HCT116 (cell line): ENCODE data around the gene ANKRD18A. TPM values are rescaled to one million over a fixed set of nuclear protein-coding genes. Genes with fewer than 3 reads are reported as not detected.
A peak's percentile ranks its signal among the peaks of the same experiment; 100 is the strongest.

Experiments
- ATAC-seq: fragments of 200-7000 bp; cut with Tn5 transposase; 2 replicates; pipeline ENCODE4 v1.9.1; 2020; ENCODE audit warnings: mild to moderate bottlenecking, moderate library complexity
- BruUV-seq: library from RNA; stranded (reverse); fragments of 400-500 nt; replicated peaks from 2 replicates; lab custom pipeline; 2021; lab: Mats Ljungman, UMichigan
- CTCF ChIA-PET: fragments of 300-600 bp; sonication (Branson Sonifier 250); formaldehyde crosslinking; loops from one replicate; lab custom pipeline; 2021; ENCODE audit warnings: antibody characterized with exemption; lab: Charles Lee
- POLR2A ChIA-PET: fragments of 300-600, 350-600 bp; sonication (Branson Sonifier 250); formaldehyde crosslinking; loops from one replicate; lab custom pipeline; 2021; ENCODE audit warnings: antibody characterized with exemption; lab: Charles Lee
- RAD21 ChIA-PET, 2 experiments: fragments of 300-600 bp; sonication (Branson Sonifier 250); formaldehyde crosslinking; loops; one replicate each; lab custom pipeline; 2023; ENCODE audit warnings: low total read pairs in 2 of 2; ENCODE audit not compliant: uncharacterized antibody in 2 of 2, unreplicated experiment in 2 of 2, low non-redundant PET in 1 of 2; lab: Charles Lee
- DNase-seq: peaks from one replicate; pipeline ENCODE4 v3.0.0-alpha.2; 2010; ENCODE audit warnings: low read depth, low spot score
- H2AFZ ChIP-seq: fragments of 200-600 bp; shearing (Covaris generic), sonication (generic); 2 replicates; pipeline ENCODE4 v1.6.1; 2017; ENCODE audit warnings: low read depth, mixed run types, mixed read lengths, antibody characterized with exemption, low read length; ENCODE audit not compliant: poor library complexity, severe bottlenecking
- H3K27ac ChIP-seq: 2 replicates; pipeline ENCODE4 v1.5.1; 2012; ENCODE audit warnings: low read depth, low read length
- H3K27me3 ChIP-seq: fragments of 200-600 bp; sonication (generic); 2 replicates; pipeline ENCODE4 v1.6.1; 2016; ENCODE audit warnings: mixed run types, low read length, mixed read lengths; ENCODE audit not compliant: insufficient read depth
- H3K36me3 ChIP-seq, 2 experiments: fragments of 200-500 bp in 1 of 2; fragments of 200-600 bp in 1 of 2; sonication (Bioruptor generic) in 1 of 2; sonication (generic) in 1 of 2; 2 replicates each; pipeline versions ENCODE4 v1.5.1 to v1.6.1; 2014 to 2016; ENCODE audit warnings: low read length in 2 of 2, inconsistent platforms in 1 of 2, mixed read lengths in 1 of 2, mixed run types in 1 of 2; ENCODE audit not compliant: insufficient read depth in 2 of 2, control insufficient read depth in 1 of 2
- H3K4me1 ChIP-seq, 2 experiments: fragments of 200-600 bp in 1 of 2; sonication (generic) in 1 of 2; 2 replicates each; pipeline versions ENCODE4 v1.5.1 to v1.6.1; 2012 to 2017; ENCODE audit warnings: low read length in 2 of 2, inconsistent platforms in 1 of 2, mild to moderate bottlenecking in 1 of 2, mixed read lengths in 1 of 2, mixed run types in 1 of 2, moderate library complexity in 1 of 2; ENCODE audit not compliant: insufficient read depth in 2 of 2, control insufficient read depth in 1 of 2
- H3K4me2 ChIP-seq: fragments of 200-600 bp; sonication (generic); 2 replicates; pipeline ENCODE4 v1.6.1; 2017; ENCODE audit warnings: mixed run types, low read length, mixed read lengths
- H3K4me3 ChIP-seq, 2 experiments: fragments of 200-600 bp in 1 of 2; sonication (generic) in 1 of 2; replicated peaks in 1 of 2; 2 replicates each; pipeline ENCODE4 v1.5.1; 2011 to 2016; ENCODE audit warnings: low read length in 2 of 2, control low read depth in 1 of 2, low read depth in 1 of 2, mild to moderate bottlenecking in 1 of 2, mixed read lengths in 1 of 2, mixed run types in 1 of 2
- H3K79me2 ChIP-seq: fragments of 200-600 bp; sonication (generic); 2 replicates; pipeline ENCODE4 v1.6.1; 2017; ENCODE audit warnings: mild to moderate bottlenecking, mixed run types, low read length, moderate library complexity, mixed read lengths; ENCODE audit not compliant: insufficient read depth
- H3K9ac ChIP-seq: fragments of 200-600 bp; sonication (generic); 2 replicates; pipeline ENCODE4 v1.6.1; 2016; ENCODE audit warnings: low read length, mixed read lengths
- H3K9me2 ChIP-seq: fragments of 200-600 bp; sonication (generic), shearing (Covaris generic); 2 replicates; pipeline ENCODE4 v1.6.1; 2017; ENCODE audit warnings: mixed run types, mild to moderate bottlenecking, moderate library complexity; ENCODE audit not compliant: insufficient read depth
- H3K9me3 ChIP-seq, 2 experiments: fragments of 200-500 bp in 1 of 2; fragments of 200-600 bp in 1 of 2; sonication (Bioruptor generic) in 1 of 2; sonication (generic) in 1 of 2; 2 replicates each; pipeline ENCODE4 v1.6.1; 2014 to 2017; ENCODE audit warnings: low read length in 2 of 2, mixed read lengths in 2 of 2, inconsistent platforms in 1 of 2, low read depth in 1 of 2, mild to moderate bottlenecking in 1 of 2, mixed run types in 1 of 2, moderate library complexity in 1 of 2; ENCODE audit not compliant: control insufficient read depth in 1 of 2, insufficient read depth in 1 of 2
- H4K20me1 ChIP-seq: fragments of 200-600 bp; sonication (generic), shearing (Covaris generic); 2 replicates; pipeline ENCODE4 v1.6.1; 2017; ENCODE audit warnings: mixed run types, mild to moderate bottlenecking, moderate library complexity; ENCODE audit not compliant: insufficient read depth
- CBX3 ChIP-seq: IDR thresholded peaks from 2 replicates; pipeline ENCODE4 v1.6.1; 2012; ENCODE audit warnings: low read depth
- CTCF ChIP-seq, 3 experiments: fragments of 200-600 bp in 1 of 3; sonication (generic) in 1 of 3; IDR thresholded peaks in 2 of 3; conservative IDR thresholded peaks in 1 of 3; 2 replicates each; pipeline ENCODE4 v1.5.1; 2012 to 2017; ENCODE audit warnings: low read depth in 2 of 3, low read length in 2 of 3, antibody characterized with exemption in 1 of 3, borderline replicate concordance in 1 of 3, control low read depth in 1 of 3, mild to moderate bottlenecking in 1 of 3, mixed read lengths in 1 of 3, mixed run types in 1 of 3, moderate library complexity in 1 of 3; ENCODE audit not compliant: insufficient read depth in 1 of 3
- FOSL1 ChIP-seq: IDR thresholded peaks from 2 replicates; pipeline ENCODE4 v1.6.1; 2012; ENCODE audit warnings: low read depth
- JUND ChIP-seq: IDR thresholded peaks from 2 replicates; pipeline ENCODE4 v1.6.1; 2012
- MAX ChIP-seq: IDR thresholded peaks from 2 replicates; pipeline ENCODE4 v1.6.1; 2012
- RAD21 ChIP-seq: IDR thresholded peaks from 2 replicates; pipeline ENCODE4 v1.6.1; 2012; ENCODE audit warnings: low read depth, mild to moderate bottlenecking
- REST ChIP-seq: IDR thresholded peaks from 2 replicates; pipeline ENCODE4 v1.6.1; 2012; ENCODE audit warnings: low read depth
- SIN3A ChIP-seq: IDR thresholded peaks from 2 replicates; pipeline ENCODE4 v1.6.1; 2012; ENCODE audit warnings: low read depth
- YY1 ChIP-seq: IDR thresholded peaks from 2 replicates; pipeline ENCODE4 v1.6.1; 2011; ENCODE audit warnings: low read length, low read depth, moderate library complexity, mild to moderate bottlenecking; ENCODE audit not compliant: insufficient replicate concordance; ENCODE audit errors: extremely low read depth
- intact Hi-C: fragments of 100-400 bp; cut with micrococcal nuclease; formaldehyde crosslinking; loops from 2 replicates; pipeline ENCODE4 v1.10.0; 2022
- total RNA-seq: library from RNA; stranded (reverse); gene quantifications from one replicate; pipeline ENCODE4 v1.2.1, GENCODE V29; 2021; ENCODE audit not compliant: unreplicated experiment

The ANKRD18A gene
- total RNA-seq, 1 experiment from 2014 or later, result 24.2 TPM

GRCh38 chr9:38641985-38642864 is 21.8 kb upstream of the ANKRD18A start:
- Histone ChIP-seq H2AFZ (peak overlapping the region; percentile 89), H3K4me2 (peak overlapping the region; percentile 12; the same call in 1 of the 2 replicates), H3K79me2 (no peaks in the 10 kb centered on the region)
- DNase-seq, result peak; percentile 59
- TF ChIP-seq CTCF (IDR thresholded peaks at IDR 0.05 in 2 of 3, conservative IDR thresholded peaks at IDR 0.05 in 1 of 3; ENCODE audit: borderline replicate concordance in 1 of 3, insufficient read depth in 1 of 3, low read depth in 2 of 3, low read length in 2 of 3) (peak; percentile 55 to 87 (median 74)), RAD21 (peak; percentile 92), CBX3 (0 out of 2 replicates have a peak, but pooled peaks have one; percentile 7), SIN3A (no peak), JUND (no peak), YY1 (peak; percentile 11), FOSL1 (no peak), MAX (0 out of 2 replicates have a peak, but pooled peaks have one; percentile 22), REST (no peak)
- TF ChIP-seq, all 23 proteins: peak for 5
- intact Hi-C loops, result no loop called here
- Histone ChIP-seq H3K4me3 (no peak overlapping the region), H3K27me3 (no peaks in the 10 kb centered on the region), H4K20me1 (no peaks in the 10 kb centered on the region), H3K36me3 (no peaks in the 10 kb centered on the region), H3K27ac (no peak overlapping the region), H3K4me1 (peaks cover 2 to 22% of the 10 kb centered on the region in 2 experiments; a peak in 3 of 4 replicates), H3K9ac (no peak overlapping the region), H3K9me2 (no peaks in the 10 kb centered on the region), H3K9me3 (no peaks in the 10 kb centered on the region)
- no TSS peak for BruUV-seq
- CTCF ChIA-PET, result interaction anchor here (0.8 to 3.1 kb wide), 6 partner anchors 22 to 78 kb away, joined by 3 to 19 read pairs (median 4); partner anchors contain the start of genes ANKRD18A and FAM240B
- RAD21 ChIA-PET, result interaction anchor here in 1 of 2 experiments (1.3 kb wide), 1 partner anchor 66 kb away, joined by 3 read pairs; no protein-coding TSS in a partner anchor
- POLR2A ChIA-PET, result no interaction called here
- ATAC-seq, result peak; percentile 85
